ENCODE measurements around the gene ZDHHC7. TPM values are rescaled to one million over a fixed set of nuclear protein-coding genes. Genes with fewer than 3 reads are reported as not detected.

Gene ZDHHC7
- total RNA-seq, 1 experiment from 2014 or later, result 39.9 TPM

DNA sequence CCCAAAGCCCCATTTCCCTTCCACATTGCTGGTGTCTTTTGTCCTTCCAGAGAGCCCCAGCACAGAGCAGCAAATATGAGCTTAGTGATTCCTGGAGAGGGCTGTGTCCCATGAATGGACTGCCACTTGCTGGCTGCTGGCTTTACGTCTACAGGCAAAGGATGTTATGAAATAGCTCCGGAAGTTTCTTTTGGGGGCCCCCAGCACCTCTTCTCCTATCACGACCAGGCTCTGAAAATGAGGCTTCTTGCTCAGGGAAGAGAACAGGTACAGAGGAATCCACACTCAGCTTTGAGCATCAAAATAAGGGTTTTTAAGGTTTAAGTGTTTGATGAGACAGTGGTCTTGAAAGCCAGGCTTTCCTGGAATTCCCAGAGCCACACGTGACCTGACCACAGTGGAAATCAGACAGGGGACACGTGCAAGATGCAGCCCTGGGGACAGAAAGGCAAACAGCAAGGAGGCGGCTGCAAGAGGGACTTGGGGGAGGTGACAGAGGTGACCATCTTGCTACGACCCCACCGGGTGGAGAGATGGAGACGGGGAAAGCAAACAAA is 58.1 kb downstream of the ZDHHC7 start:
- CTCF ChIA-PET, result interaction anchor here (0.9 to 5.7 kb wide), 11 partner anchors 13 to 335 kb away, joined by 3 to 65 read pairs (median 11); no protein-coding TSS in a partner anchor
- no peak for ATAC-seq
- Histone ChIP-seq H3K27me3 (ENCODE audit: insufficient read depth, low read length) (no peaks in the 10 kb centered on the region), H4K20me1 (ENCODE audit: insufficient read depth) (no peaks in the 10 kb centered on the region), H3K9ac (ENCODE audit: low read length) (no peak overlapping the region), H3K36me3 (ENCODE audit: control insufficient read depth in 1 of 2, insufficient read depth in 2 of 2, low read length in 2 of 2) (no peaks in the 10 kb centered on the region), H2AFZ (ENCODE audit: low read depth, low read length, poor library complexity, severe bottlenecking) (no peak overlapping the region), H3K9me2 (ENCODE audit: insufficient read depth) (no peaks in the 10 kb centered on the region), H3K9me3 (ENCODE audit: control insufficient read depth in 1 of 2, insufficient read depth in 1 of 2, low read depth in 1 of 2, low read length in 2 of 2) (no peaks in the 10 kb centered on the region), H3K4me2 (ENCODE audit: low read length) (no peak overlapping the region), H3K79me2 (ENCODE audit: insufficient read depth, low read length) (no peaks in the 10 kb centered on the region), H3K4me1 (ENCODE audit: control insufficient read depth in 1 of 2, insufficient read depth in 2 of 2, low read length in 2 of 2) (peaks cover 0 to 3% of the 10 kb centered on the region in 2 experiments; a peak in 1 of 4 replicates), H3K27ac (ENCODE audit: low read depth, low read length) (no peak overlapping the region), H3K4me3 (replicated peaks in 1 of 2; ENCODE audit: low read depth in 1 of 2, low read length in 2 of 2) (no peak overlapping the region)
- POLR2A ChIA-PET, result interaction anchor here (1.5 kb wide), 1 partner anchor 200 kb away, joined by 3 read pairs; no protein-coding TSS in a partner anchor
- no TSS peak for BruUV-seq (replicated peaks)
- RAD21 ChIA-PET (ENCODE audit: low non-redundant PET in 1 of 2, low total read pairs in 2 of 2, uncharacterized antibody in 2 of 2, unreplicated experiment in 2 of 2), result interaction anchor here (1.4 to 2.1 kb wide), 2 partner anchors 28 kb away, joined by 4 to 7 read pairs; no protein-coding TSS in a partner anchor
- TF ChIP-seq, protein P1, sequence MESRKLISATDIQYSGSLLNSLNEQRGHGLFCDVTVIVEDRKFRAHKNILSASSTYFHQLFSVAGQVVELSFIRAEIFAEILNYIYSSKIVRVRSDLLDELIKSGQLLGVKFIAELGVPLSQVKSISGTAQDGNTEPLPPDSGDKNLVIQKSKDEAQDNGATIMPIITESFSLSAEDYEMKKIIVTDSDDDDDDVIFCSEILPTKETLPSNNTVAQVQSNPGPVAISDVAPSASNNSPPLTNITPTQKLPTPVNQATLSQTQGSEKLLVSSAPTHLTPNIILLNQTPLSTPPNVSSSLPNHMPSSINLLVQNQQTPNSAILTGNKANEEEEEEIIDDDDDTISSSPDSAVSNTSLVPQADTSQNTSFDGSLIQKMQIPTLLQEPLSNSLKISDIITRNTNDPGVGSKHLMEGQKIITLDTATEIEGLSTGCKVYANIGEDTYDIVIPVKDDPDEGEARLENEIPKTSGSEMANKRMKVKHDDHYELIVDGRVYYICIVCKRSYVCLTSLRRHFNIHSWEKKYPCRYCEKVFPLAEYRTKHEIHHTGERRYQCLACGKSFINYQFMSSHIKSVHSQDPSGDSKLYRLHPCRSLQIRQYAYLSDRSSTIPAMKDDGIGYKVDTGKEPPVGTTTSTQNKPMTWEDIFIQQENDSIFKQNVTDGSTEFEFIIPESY (IDR thresholded peaks at IDR 0.05; ENCODE audit: extremely low read depth, insufficient replicate concordance, low read length), result no peak
- no peak for TF ChIP-seq POLR2A (IDR thresholded peaks at IDR 0.05; ENCODE audit: borderline replicate concordance, extremely low read depth, insufficient read depth, insufficient read length)
- TF ChIP-seq FOSL1 (IDR thresholded peaks at IDR 0.05; ENCODE audit: low read depth), result no peak
- TF ChIP-seq SIN3A (IDR thresholded peaks at IDR 0.05; ENCODE audit: low read depth), result no peak
- no peak for TF ChIP-seq CEBPB (IDR thresholded peaks at IDR 0.05; ENCODE audit: low read depth)
- TF ChIP-seq EZH2phosphoT487 (IDR thresholded peaks at IDR 0.05; ENCODE audit: borderline replicate concordance), result no peak
- TF ChIP-seq, protein P2, sequence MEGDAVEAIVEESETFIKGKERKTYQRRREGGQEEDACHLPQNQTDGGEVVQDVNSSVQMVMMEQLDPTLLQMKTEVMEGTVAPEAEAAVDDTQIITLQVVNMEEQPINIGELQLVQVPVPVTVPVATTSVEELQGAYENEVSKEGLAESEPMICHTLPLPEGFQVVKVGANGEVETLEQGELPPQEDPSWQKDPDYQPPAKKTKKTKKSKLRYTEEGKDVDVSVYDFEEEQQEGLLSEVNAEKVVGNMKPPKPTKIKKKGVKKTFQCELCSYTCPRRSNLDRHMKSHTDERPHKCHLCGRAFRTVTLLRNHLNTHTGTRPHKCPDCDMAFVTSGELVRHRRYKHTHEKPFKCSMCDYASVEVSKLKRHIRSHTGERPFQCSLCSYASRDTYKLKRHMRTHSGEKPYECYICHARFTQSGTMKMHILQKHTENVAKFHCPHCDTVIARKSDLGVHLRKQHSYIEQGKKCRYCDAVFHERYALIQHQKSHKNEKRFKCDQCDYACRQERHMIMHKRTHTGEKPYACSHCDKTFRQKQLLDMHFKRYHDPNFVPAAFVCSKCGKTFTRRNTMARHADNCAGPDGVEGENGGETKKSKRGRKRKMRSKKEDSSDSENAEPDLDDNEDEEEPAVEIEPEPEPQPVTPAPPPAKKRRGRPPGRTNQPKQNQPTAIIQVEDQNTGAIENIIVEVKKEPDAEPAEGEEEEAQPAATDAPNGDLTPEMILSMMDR (IDR thresholded peaks at IDR 0.05 in 2 of 3, conservative IDR thresholded peaks at IDR 0.05 in 1 of 3; ENCODE audit: borderline replicate concordance in 1 of 3, insufficient read depth in 1 of 3, low read depth in 2 of 3, low read length in 2 of 3), result no peak
- TF ChIP-seq TCF7L2 (IDR thresholded peaks at IDR 0.05; ENCODE audit: borderline replicate concordance, extremely low read depth, insufficient read depth, insufficient read length), result no peak
- TF ChIP-seq ELF1 (IDR thresholded peaks at IDR 0.05; ENCODE audit: borderline replicate concordance, low read depth), result no peak
- no peak for TF ChIP-seq RAD21 (IDR thresholded peaks at IDR 0.05; ENCODE audit: low read depth)
- TF ChIP-seq, protein P3, sequence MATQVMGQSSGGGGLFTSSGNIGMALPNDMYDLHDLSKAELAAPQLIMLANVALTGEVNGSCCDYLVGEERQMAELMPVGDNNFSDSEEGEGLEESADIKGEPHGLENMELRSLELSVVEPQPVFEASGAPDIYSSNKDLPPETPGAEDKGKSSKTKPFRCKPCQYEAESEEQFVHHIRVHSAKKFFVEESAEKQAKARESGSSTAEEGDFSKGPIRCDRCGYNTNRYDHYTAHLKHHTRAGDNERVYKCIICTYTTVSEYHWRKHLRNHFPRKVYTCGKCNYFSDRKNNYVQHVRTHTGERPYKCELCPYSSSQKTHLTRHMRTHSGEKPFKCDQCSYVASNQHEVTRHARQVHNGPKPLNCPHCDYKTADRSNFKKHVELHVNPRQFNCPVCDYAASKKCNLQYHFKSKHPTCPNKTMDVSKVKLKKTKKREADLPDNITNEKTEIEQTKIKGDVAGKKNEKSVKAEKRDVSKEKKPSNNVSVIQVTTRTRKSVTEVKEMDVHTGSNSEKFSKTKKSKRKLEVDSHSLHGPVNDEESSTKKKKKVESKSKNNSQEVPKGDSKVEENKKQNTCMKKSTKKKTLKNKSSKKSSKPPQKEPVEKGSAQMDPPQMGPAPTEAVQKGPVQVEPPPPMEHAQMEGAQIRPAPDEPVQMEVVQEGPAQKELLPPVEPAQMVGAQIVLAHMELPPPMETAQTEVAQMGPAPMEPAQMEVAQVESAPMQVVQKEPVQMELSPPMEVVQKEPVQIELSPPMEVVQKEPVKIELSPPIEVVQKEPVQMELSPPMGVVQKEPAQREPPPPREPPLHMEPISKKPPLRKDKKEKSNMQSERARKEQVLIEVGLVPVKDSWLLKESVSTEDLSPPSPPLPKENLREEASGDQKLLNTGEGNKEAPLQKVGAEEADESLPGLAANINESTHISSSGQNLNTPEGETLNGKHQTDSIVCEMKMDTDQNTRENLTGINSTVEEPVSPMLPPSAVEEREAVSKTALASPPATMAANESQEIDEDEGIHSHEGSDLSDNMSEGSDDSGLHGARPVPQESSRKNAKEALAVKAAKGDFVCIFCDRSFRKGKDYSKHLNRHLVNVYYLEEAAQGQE (IDR thresholded peaks at IDR 0.05; ENCODE audit: low read depth), result no peak
- no peak for TF ChIP-seq POLR2AphosphoS5 (IDR thresholded peaks at IDR 0.05; ENCODE audit: low read depth, low read length)
- TF ChIP-seq SRF (IDR thresholded peaks at IDR 0.05; ENCODE audit: low read depth), result no peak
- no peak for TF ChIP-seq SP1 (IDR thresholded peaks at IDR 0.05; ENCODE audit: low read depth)
- no peak for TF ChIP-seq JUND (IDR thresholded peaks at IDR 0.05)
- TF ChIP-seq, protein P4, sequence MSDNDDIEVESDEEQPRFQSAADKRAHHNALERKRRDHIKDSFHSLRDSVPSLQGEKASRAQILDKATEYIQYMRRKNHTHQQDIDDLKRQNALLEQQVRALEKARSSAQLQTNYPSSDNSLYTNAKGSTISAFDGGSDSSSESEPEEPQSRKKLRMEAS (IDR thresholded peaks at IDR 0.05), result no peak
- no peak for TF ChIP-seq CBX3 (IDR thresholded peaks at IDR 0.05; ENCODE audit: low read depth)
- no peak for TF ChIP-seq EZH2 (IDR thresholded peaks at IDR 0.05)
- intact Hi-C loops (cut with micrococcal nuclease), result no loop called here
- DNase-seq (ENCODE audit: low read depth, low spot score), result no peak
